Amniotic stem cell (primary cell): ENCODE results near the gene HGF.

Source experiments
- DNase-seq: peaks from one replicate; lab custom pipeline; 2025; lab: John Stamatoyannopoulos, UW

HGF gene

GRCh38 chr7:81719865-81720264 lies 50.0 kb downstream of the HGF start:
- no peak for DNase-seq

- DNase-seq: no peak
Observed at GRCh38 chr7:81715984-81716588, 53.8 kb downstream of the HGF start.

GRCh38 chr7:81714306-81714705 lies 55.5 kb downstream of the HGF start:
- DNase-seq: no peak

GRCh38 chr7:81710751-81711150 lies 59.1 kb downstream of the HGF start:
- no peak for DNase-seq

GRCh38 chr7:81709836-81710235 lies 60.0 kb downstream of the HGF start:
- DNase-seq: no peak

GRCh38 chr7:81707966-81708365 lies 61.9 kb downstream of the HGF start:
- no peak for DNase-seq

GRCh38 chr7:81707196-81707595 lies 62.7 kb downstream of the HGF start:
- no peak for DNase-seq

GRCh38 chr7:81705206-81705605 lies 64.6 kb downstream of the HGF start:
- DNase-seq: no peak

GRCh38 chr7:81704595-81704994 lies 65.3 kb downstream of the HGF start:
- no peak for DNase-seq

GRCh38 chr7:81698965-81699364 lies 70.9 kb downstream of the HGF start:
- DNase-seq: no peak

- DNase-seq: no peak
Observed at GRCh38 chr7:81694711-81695110, 75.1 kb downstream of the HGF start.

- DNase-seq: no peak
Observed at GRCh38 chr7:81693894-81694293, 76.0 kb downstream of the HGF start.

- DNase-seq: no peak
Observed at GRCh38 chr7:81693080-81693479, 76.8 kb downstream of the HGF start.

GRCh38 chr7:81692146-81692905 lies 77.5 kb downstream of the HGF start:
- DNase-seq: no peak

- no peak for DNase-seq
Observed at GRCh38 chr7:81691199-81691821, 78.5 kb downstream of the HGF start.

GRCh38 chr7:81690688-81691087 lies 79.2 kb downstream of the HGF start:
- DNase-seq: no peak

GRCh38 chr7:81690251-81690650 lies 79.6 kb downstream of the HGF start:
- DNase-seq: no peak

- no peak for DNase-seq
Observed at GRCh38 chr7:81688622-81689411, 81.0 kb downstream of the HGF start.

GRCh38 chr7:81687062-81687461 lies 82.8 kb downstream of the HGF start:
- no peak for DNase-seq

GRCh38 chr7:81685270-81685868 lies 84.5 kb downstream of the HGF start:
- DNase-seq: no peak

- DNase-seq: peak; percentile 98
Observed at GRCh38 chr7:81684514-81685269, 85.2 kb downstream of the HGF start.
